Measurements from ENCODE around the gene RBPJL. TPM values are rescaled to one million over a fixed set of nuclear protein-coding genes. Genes with fewer than 3 reads are reported as not detected.

The RBPJL gene
- total RNA-seq, 1 donor = not detected

- DNase-seq (ENCODE audit: low read depth) = no peak
- no peak overlapping the region for H3K4me3 ChIP-seq (ENCODE audit: low read depth, low read length)
- TF ChIP-seq CTCF (IDR thresholded peaks at IDR 0.05; ENCODE audit: insufficient read depth, low read depth, low read length) = no peak
These were observed 23.7 kb upstream of the RBPJL start for GRCh38 chr20:45282700-45283550.

GRCh38 chr20:45283551-45284057 lies 23.0 kb upstream of the RBPJL start:
- no peak overlapping the region for H3K4me3 ChIP-seq (ENCODE audit: low read depth, low read length)
- DNase-seq (ENCODE audit: low read depth) = no peak
- TF ChIP-seq CTCF (IDR thresholded peaks at IDR 0.05; ENCODE audit: insufficient read depth, low read depth, low read length) = no peak

GRCh38 chr20:45288376-45288775 lies 18.3 kb upstream of the RBPJL start:
- no peak overlapping the region for H3K4me3 ChIP-seq (ENCODE audit: low read depth, low read length)
- no peak for TF ChIP-seq CTCF (IDR thresholded peaks at IDR 0.05; ENCODE audit: insufficient read depth, low read depth, low read length)
- DNase-seq (ENCODE audit: low read depth) = no peak

- no peak overlapping the region for H3K4me3 ChIP-seq (ENCODE audit: low read depth, low read length)
- DNase-seq (ENCODE audit: low read depth) = no peak
- TF ChIP-seq CTCF (IDR thresholded peaks at IDR 0.05; ENCODE audit: insufficient read depth, low read depth, low read length) = no peak
These were observed 17.8 kb upstream of the RBPJL start for GRCh38 chr20:45288860-45289259.

GRCh38 chr20:45289942-45290676 lies 16.5 kb upstream of the RBPJL start:
- no peak for TF ChIP-seq CTCF (IDR thresholded peaks at IDR 0.05; ENCODE audit: insufficient read depth, low read depth, low read length)
- no peak for DNase-seq (ENCODE audit: low read depth)
- no peak overlapping the region for H3K4me3 ChIP-seq (ENCODE audit: low read depth, low read length)

- peak; percentile 91 for TF ChIP-seq CTCF (IDR thresholded peaks at IDR 0.05; ENCODE audit: insufficient read depth, low read depth, low read length)
- DNase-seq (ENCODE audit: low read depth) = peak; percentile 65
These were observed 15.8 kb upstream of the RBPJL start for GRCh38 chr20:45290677-45291355.

More at GRCh38 chr20:45290677-45291355, 15.8 kb upstream of the RBPJL start:
- no peak overlapping the region for H3K4me3 ChIP-seq (ENCODE audit: low read depth, low read length)

Measured in fibroblast of villous mesenchyme (primary cell).